IMR-90 (cell line): ENCODE data around the gene CIDEA. TPM values are rescaled to one million over a fixed set of nuclear protein-coding genes. Genes with fewer than 3 reads are reported as not detected.

Source experiments
- ATAC-seq: fragments of 200-7000 bp; cut with Tn5 transposase; 2 replicates; pipeline ENCODE4 v1.9.1; 2020; ENCODE audit warnings: low read depth, mild to moderate bottlenecking, moderate library complexity
- BruUV-seq: library from RNA; stranded (reverse); fragments of 400-500 nt; replicated peaks from 2 replicates; lab custom pipeline; 2021; lab: Mats Ljungman, UMichigan
- CTCF ChIA-PET: fragments of 300-600 bp; formaldehyde crosslinking; extraction: SDS; loops from one replicate; lab custom pipeline; 2021; ENCODE audit warnings: antibody characterized with exemption; lab: Yijun Ruan, JAX
- POLR2A ChIA-PET: fragments of 300-600 bp; sonication (Branson Sonifier 250); formaldehyde crosslinking; loops from one replicate; lab custom pipeline; 2022; ENCODE audit warnings: antibody characterized with exemption; ENCODE audit not compliant: unreplicated experiment; lab: Charles Lee
- DNase-seq: peaks from one replicate; pipeline ENCODE4 v3.0.0; 2013
- H2AFZ ChIP-seq: replicated peaks from 2 replicates; pipeline ENCODE3; 2013; ENCODE audit warnings: low read length, mild to moderate bottlenecking; ENCODE audit not compliant: poor library complexity
- H2AK5ac ChIP-seq: 2 replicates; pipeline ENCODE4 v1.6.1; 2013; ENCODE audit warnings: low read depth, low read length, inconsistent platforms
- H2AK9ac ChIP-seq: replicated peaks from 2 replicates; pipeline ENCODE3; 2013; ENCODE audit warnings: mild to moderate bottlenecking, low read depth, low read length, moderate library complexity; ENCODE audit not compliant: poor library complexity
- H2BK120ac ChIP-seq: 2 replicates; pipeline ENCODE4 v1.6.1; 2013; ENCODE audit warnings: low read depth, low read length, inconsistent platforms
- H2BK15ac ChIP-seq: 3 replicates; pipeline ENCODE4 v1.6.1; 2013; ENCODE audit warnings: low read depth, low read length, inconsistent platforms
- H2BK20ac ChIP-seq: 2 replicates; pipeline ENCODE4 v1.6.1; 2013; ENCODE audit warnings: low read depth, mild to moderate bottlenecking, inconsistent platforms, low read length, moderate library complexity
- H2BK5ac ChIP-seq: 2 replicates; pipeline ENCODE4 v1.6.1; 2013; ENCODE audit warnings: mild to moderate bottlenecking, low read depth, low read length, inconsistent platforms; ENCODE audit not compliant: poor library complexity, severe bottlenecking
- H3K14ac ChIP-seq: replicated peaks from 2 replicates; pipeline ENCODE4 v1.6.1; 2013; ENCODE audit warnings: low read depth, low read length, inconsistent platforms
- H3K18ac ChIP-seq: 2 replicates; pipeline ENCODE4 v1.6.1; 2013; ENCODE audit warnings: low read depth, low read length, control low read depth
- H3K23ac ChIP-seq: 2 replicates; pipeline ENCODE4 v1.6.1; 2013; ENCODE audit warnings: low read depth, low read length, inconsistent platforms
- H3K27ac ChIP-seq: 2 replicates; pipeline ENCODE4 v1.5.1; 2013; ENCODE audit warnings: mild to moderate bottlenecking, control low read depth, low read length; ENCODE audit not compliant: insufficient read depth
- H3K27me3 ChIP-seq: 2 replicates; pipeline ENCODE4 v1.6.1; 2013; ENCODE audit warnings: low read length; ENCODE audit not compliant: control insufficient read depth, insufficient read depth
- H3K36me3 ChIP-seq: 2 replicates; pipeline ENCODE4 v1.6.1; 2013; ENCODE audit warnings: low read length, mixed read lengths; ENCODE audit not compliant: control insufficient read depth, insufficient read depth
- H3K4ac ChIP-seq: 2 replicates; pipeline ENCODE4 v1.6.1; 2013; ENCODE audit warnings: low read depth, low read length, inconsistent platforms
- H3K4me1 ChIP-seq: 2 replicates; pipeline ENCODE4 v1.6.1; 2013; ENCODE audit warnings: low read length, mixed read lengths; ENCODE audit not compliant: control insufficient read depth, insufficient read depth
- H3K4me2 ChIP-seq: 2 replicates; pipeline ENCODE4 v1.6.1; 2013; ENCODE audit warnings: low read depth, mild to moderate bottlenecking, control low read depth, low read length, moderate library complexity
- H3K4me3 ChIP-seq: 2 replicates; pipeline ENCODE4 v1.5.1; 2013; ENCODE audit warnings: low read depth, mild to moderate bottlenecking, control low read depth, low read length, moderate library complexity; ENCODE audit not compliant: insufficient read depth
- H3K56ac ChIP-seq: 2 replicates; pipeline ENCODE4 v1.6.1; 2013; ENCODE audit warnings: low read length, inconsistent platforms; ENCODE audit not compliant: insufficient read depth; ENCODE audit errors: extremely low read depth
- H3K79me1 ChIP-seq, 2 experiments: 2 replicates each; pipeline ENCODE4 v1.6.1; 2013; ENCODE audit warnings: low read length in 2 of 2, inconsistent platforms in 1 of 2, low read depth in 1 of 2
- H3K9ac ChIP-seq: 2 replicates; pipeline ENCODE4 v1.6.1; 2013; ENCODE audit warnings: low read depth, low read length, control low read depth
- H3K9me1 ChIP-seq: 2 replicates; pipeline ENCODE4 v1.6.1; 2013; ENCODE audit warnings: low read length, inconsistent platforms; ENCODE audit not compliant: insufficient read depth
- H3K9me3 ChIP-seq: 2 replicates; pipeline ENCODE4 v1.6.1; 2013; ENCODE audit warnings: low read length; ENCODE audit not compliant: control insufficient read depth, insufficient read depth
- H4K20me1 ChIP-seq: 2 replicates; pipeline ENCODE4 v1.6.1; 2013; ENCODE audit warnings: low read length, inconsistent platforms; ENCODE audit not compliant: insufficient read depth
- H4K5ac ChIP-seq: 2 replicates; pipeline ENCODE4 v1.6.1; 2013; ENCODE audit warnings: mild to moderate bottlenecking, low read depth, low read length, control low read depth
- H4K8ac ChIP-seq, 2 experiments: 2 replicates each; pipeline ENCODE4 v1.6.1; 2013; ENCODE audit warnings: low read depth in 2 of 2, low read length in 2 of 2, control low read depth in 1 of 2, inconsistent platforms in 1 of 2
- H4K91ac ChIP-seq: 2 replicates; pipeline ENCODE4 v1.6.1; 2013; ENCODE audit warnings: low read depth, low read length, inconsistent platforms; ENCODE audit not compliant: insufficient read depth
- BHLHE40 ChIP-seq: fragments of 150-350 bp; IDR thresholded peaks from 2 replicates; pipeline ENCODE4 v1.6.1; 2016; ENCODE audit warnings: mild to moderate bottlenecking, low read depth, low read length
- CEBPB ChIP-seq: IDR thresholded peaks from 2 replicates; pipeline ENCODE4 v1.6.1; 2012; ENCODE audit warnings: low read depth, low read length, improper control_type of control experiment
- CHD1 ChIP-seq: IDR thresholded peaks from 2 replicates; pipeline ENCODE4 v1.6.1; 2012; ENCODE audit warnings: low read depth, low read length, improper control_type of control experiment
- ELK1 ChIP-seq: fragments of 150-350 bp; IDR thresholded peaks from 2 replicates; pipeline ENCODE4 v1.6.1; 2016; ENCODE audit warnings: low read depth, mild to moderate bottlenecking, low read length, moderate library complexity, borderline replicate concordance
- FOS ChIP-seq: fragments of 150-350 bp; IDR thresholded peaks from 2 replicates; pipeline ENCODE4 v1.6.1; 2016; ENCODE audit warnings: low read depth, low read length
- MAFK ChIP-seq: IDR thresholded peaks from 2 replicates; pipeline ENCODE4 v1.6.1; 2012; ENCODE audit warnings: low read depth, low read length, improper control_type of control experiment
- MAZ ChIP-seq: IDR thresholded peaks from 2 replicates; pipeline ENCODE4 v1.6.1; 2012; ENCODE audit warnings: low read depth, mild to moderate bottlenecking, low read length, improper control_type of control experiment, moderate library complexity, borderline replicate concordance
- MXI1 ChIP-seq: IDR thresholded peaks from 2 replicates; pipeline ENCODE4 v1.6.1; 2012; ENCODE audit warnings: low read depth, mild to moderate bottlenecking, low read length, moderate library complexity, borderline replicate concordance
- NFE2L2 ChIP-seq: fragments of 150-350 bp; IDR thresholded peaks from 2 replicates; pipeline ENCODE4 v1.6.1; 2016; ENCODE audit warnings: low read depth, mild to moderate bottlenecking, low read length
- POLR2A ChIP-seq: IDR thresholded peaks from 2 replicates; pipeline ENCODE4 v1.6.1; 2012; ENCODE audit warnings: mild to moderate bottlenecking, low read depth, low read length
- RAD21 ChIP-seq: IDR thresholded peaks from 2 replicates; pipeline ENCODE4 v1.6.1; 2012; ENCODE audit warnings: low read length, improper control_type of control experiment
- RFX5 ChIP-seq: IDR thresholded peaks from 2 replicates; pipeline ENCODE4 v1.8.0; 2012; ENCODE audit warnings: low read depth, mild to moderate bottlenecking, low read length, moderate library complexity
- SMC3 ChIP-seq: fragments of 150-350 bp; IDR thresholded peaks from 2 replicates; pipeline ENCODE4 v1.6.1; 2016; ENCODE audit warnings: low read depth, mild to moderate bottlenecking, antibody characterized with exemption, low read length, moderate library complexity
- USF2 ChIP-seq: fragments of 150-350 bp; IDR thresholded peaks from 2 replicates; pipeline ENCODE4 v1.6.1; 2017; ENCODE audit warnings: mild to moderate bottlenecking, antibody characterized with exemption, low read length, low read depth
- WGBS, 2 experiments: methylation state at CpG; one replicate each; pipeline versions ENCODE4 v1.1.5 to v1.1.7; 2013; ENCODE audit warnings: missing lambda C conversion rate in 2 of 2; ENCODE audit not compliant: insufficient read length in 1 of 2; ENCODE audit errors: extremely low coverage in 2 of 2; 5-methylcytosine and 5-hydroxymethylcytosine counted together
- dilution Hi-C: fragments of 300-500 bp; cut with HindIII; formaldehyde crosslinking; loops from one replicate; pipeline ENCODE4 v1.14.3; 2018; ENCODE audit warnings: low sequenced_read_pairs; ENCODE audit not compliant: unreplicated experiment
- in situ Hi-C: fragments of 300-500 bp; cut with MboI; formaldehyde crosslinking; loops from 3 replicates; pipeline ENCODE4 v1.14.3; 2019; ENCODE audit warnings: low sequenced_read_pairs, inconsistent platforms, mixed read lengths
- intact Hi-C: fragments of 100-400 bp; cut with micrococcal nuclease; formaldehyde crosslinking; loops from 2 replicates; pipeline ENCODE4 v1.10.0; 2022
- polyA plus RNA-seq, 3 experiments: library from polyadenylated mRNA; depleted of rRNA; stranded (reverse); fragments of >200 nt; gene quantifications; 2 replicates each; pipeline ENCODE4 v1.2.3, GENCODE V29; 2012; ENCODE audit warnings: low replicate concordance in 1 of 3
- total RNA-seq: library from RNA; depleted of rRNA; stranded (reverse); fragments of >200 nt; gene quantifications from 2 replicates; pipeline ENCODE4 v1.2.3, GENCODE V29; 2012

Gene CIDEA
- total and polyA plus RNA-seq, 2 of the 4 experiments (the other 2 are of a cell fraction) = not detected

GRCh38 chr18:12264864-12265263 lies 10.7 kb downstream of the CIDEA start:
- no peak overlapping the region for H3K9ac ChIP-seq
- H3K23ac ChIP-seq = no peak overlapping the region
- H4K20me1 ChIP-seq = no peaks in the 10 kb centered on the region
- no peak overlapping the region for H2AK5ac ChIP-seq
- H3K27ac ChIP-seq = no peak overlapping the region
- no peaks in the 10 kb centered on the region for H3K9me3 ChIP-seq
- in situ Hi-C loops (no loop called here), dilution Hi-C loops (no loop called here), intact Hi-C loops (no loop called here)
- H4K91ac ChIP-seq = no peak overlapping the region
- H3K4me1 ChIP-seq = no peaks in the 10 kb centered on the region
- no peak overlapping the region for H3K14ac ChIP-seq
- no peak overlapping the region for H4K5ac ChIP-seq
- H3K56ac ChIP-seq = no peak overlapping the region
- H4K8ac ChIP-seq = no peak overlapping the region
- H3K4me3 ChIP-seq = no peak overlapping the region
- no peak overlapping the region for H2AK9ac ChIP-seq
- no TSS peak for BruUV-seq
- no peaks in the 10 kb centered on the region for H3K79me1 ChIP-seq
- H2BK120ac ChIP-seq = no peak overlapping the region
- no peak overlapping the region for H2AFZ ChIP-seq
- WGBS, 2 experiments = no CpG with 5 or more reads among the region's 2 CpGs
- TF ChIP-seq CHD1 (no peak), RAD21 (no peak), SMC3 (no peak), USF2 (no peak), ELK1 (no peak), RFX5 (no peak), FOS (no peak), MXI1 (no peak), MAFK (no peak), NFE2L2 (no peak), BHLHE40 (no peak), POLR2A (no peak), MAZ (no peak), CEBPB (no peak)
- no peak overlapping the region for H2BK20ac ChIP-seq
- no peak overlapping the region for H2BK15ac ChIP-seq
- ChIA-PET POLR2A (no interaction called here), CTCF (no interaction called here)
- H3K4ac ChIP-seq = no peak overlapping the region
- H3K27me3 ChIP-seq = peaks cover 44% of the 10 kb centered on the region
- no peak for ATAC-seq
- DNase-seq = no peak
- H3K9me1 ChIP-seq = 0 out of 2 replicates have a peak, but pooled peaks cover 2% of the 10 kb centered on the region
- H3K4me2 ChIP-seq = no peak overlapping the region
- H2BK5ac ChIP-seq = no peak overlapping the region
- H3K18ac ChIP-seq = no peak overlapping the region
- no peaks in the 10 kb centered on the region for H3K36me3 ChIP-seq
